CD14-positive monocyte (primary cell): ENCODE data around the gene STX8. TPM values are rescaled to one million over a fixed set of nuclear protein-coding genes. Genes with fewer than 3 reads are reported as not detected.

ENCODE experiments used
- DNase-seq, 3 donors: peaks; one replicate each; pipeline ENCODE4 v3.0.0-alpha.2; 2011 to 2022
- H2AFZ ChIP-seq: 2 replicates; pipeline ENCODE4 v1.6.0; 2012; ENCODE audit warnings: mild to moderate bottlenecking, low read depth, low read length, inconsistent platforms; ENCODE audit not compliant: insufficient read depth, poor library complexity, severe bottlenecking
- H3K27ac ChIP-seq, 2 donors: 1 replicate in 1 of 2; 2 replicates in 1 of 2; pipeline ENCODE4 v1.5.1; 2012 to 2013; ENCODE audit warnings: low read length in 2 of 2, control low read depth in 1 of 2, inconsistent platforms in 1 of 2, low read depth in 1 of 2, mild to moderate bottlenecking in 1 of 2
- H3K27me3 ChIP-seq, 2 donors: one replicate each; pipeline versions ENCODE4 v1.6.0 to v1.6.1; 2011 to 2013; ENCODE audit warnings: low read length in 2 of 2; ENCODE audit not compliant: control insufficient read depth in 2 of 2, insufficient read depth in 2 of 2
- H3K36me3 ChIP-seq, 2 donors: replicated peaks in 1 of 2; 1 replicate in 1 of 2; 2 replicates in 1 of 2; pipeline versions ENCODE4 v1.5.1 to v1.6.1; 2012 to 2013; ENCODE audit warnings: low read length in 2 of 2, control low read depth in 1 of 2, inconsistent platforms in 1 of 2, mild to moderate bottlenecking in 1 of 2; ENCODE audit not compliant: insufficient read depth in 2 of 2, control insufficient read depth in 1 of 2
- H3K4me1 ChIP-seq, 2 donors: 1 replicate in 1 of 2; 2 replicates in 1 of 2; pipeline versions ENCODE4 v1.5.1 to v1.6.1; 2012 to 2013; ENCODE audit warnings: low read length in 2 of 2, control low read depth in 1 of 2, inconsistent platforms in 1 of 2, mild to moderate bottlenecking in 1 of 2, moderate library complexity in 1 of 2; ENCODE audit not compliant: insufficient read depth in 2 of 2, control insufficient read depth in 1 of 2
- H3K4me2 ChIP-seq: replicated peaks from 2 replicates; pipeline ENCODE3; 2012; ENCODE audit warnings: low read length, moderate library complexity, mild to moderate bottlenecking; ENCODE audit not compliant: poor library complexity, severe bottlenecking; ENCODE audit errors: extremely low read depth
- H3K4me3 ChIP-seq, 3 experiments: fragments of 200-600 bp in 1 of 3; sonication (generic) in 1 of 3; replicated peaks in 1 of 3; 1 replicate in 2 of 3; 2 replicates in 1 of 3; pipeline ENCODE4 v1.5.1; 2011 to 2013; ENCODE audit warnings: low read length in 3 of 3, mild to moderate bottlenecking in 3 of 3, control low read depth in 2 of 3, low read depth in 2 of 3, inconsistent platforms in 1 of 3, moderate library complexity in 1 of 3
- H3K79me2 ChIP-seq: 2 replicates; pipeline ENCODE4 v1.6.0; 2012; ENCODE audit warnings: mild to moderate bottlenecking, control low read depth, inconsistent platforms, low read length, moderate library complexity; ENCODE audit not compliant: insufficient read depth
- H3K9ac ChIP-seq: 2 replicates; pipeline ENCODE4 v1.6.0; 2017; ENCODE audit warnings: low read length, mild to moderate bottlenecking; ENCODE audit not compliant: insufficient read depth, poor library complexity, severe bottlenecking
- H3K9me3 ChIP-seq, 2 donors: replicated peaks in 1 of 2; 1 replicate in 1 of 2; 2 replicates in 1 of 2; pipeline versions ENCODE4 v1.5.1 to v1.6.1; 2012 to 2013; ENCODE audit warnings: low read length in 2 of 2, control low read depth in 1 of 2; ENCODE audit not compliant: control insufficient read depth in 1 of 2, insufficient read depth in 1 of 2
- H4K20me1 ChIP-seq: 2 replicates; pipeline ENCODE4 v1.6.0; 2012; ENCODE audit warnings: mild to moderate bottlenecking, low read length, control low read depth, moderate library complexity; ENCODE audit not compliant: insufficient read depth
- H3K27ac Mint-ChIP-seq, 7 donors: one replicate each; pipeline ENCODE4 v1.8.0; 2020; ENCODE audit warnings: mild to moderate bottlenecking in 7 of 7, mixed read lengths in 7 of 7, moderate library complexity in 6 of 7, inconsistent platforms in 2 of 7
- H3K27me3 Mint-ChIP-seq, 3 donors: one replicate each; pipeline ENCODE4 v1.8.0; 2021 to 2022; ENCODE audit warnings: low read depth in 3 of 3, mild to moderate bottlenecking in 3 of 3, mixed read lengths in 3 of 3, moderate library complexity in 3 of 3, inconsistent platforms in 1 of 3
- H3K36me3 Mint-ChIP-seq, 2 donors: one replicate each; pipeline ENCODE4 v1.8.0; 2020; ENCODE audit warnings: mixed read lengths in 2 of 2, inconsistent platforms in 1 of 2, mild to moderate bottlenecking in 1 of 2
- H3K4me1 Mint-ChIP-seq: one replicate; pipeline ENCODE4 v1.8.0; 2020; ENCODE audit warnings: mild to moderate bottlenecking, mixed read lengths
- H3K4me3 Mint-ChIP-seq, 2 donors: one replicate each; pipeline ENCODE4 v1.8.0; 2020; ENCODE audit warnings: mild to moderate bottlenecking in 2 of 2, mixed read lengths in 2 of 2, moderate library complexity in 1 of 2
- H3K9me3 Mint-ChIP-seq, 7 donors: one replicate each; pipeline ENCODE4 v1.8.0; 2020 to 2022; ENCODE audit warnings: mixed read lengths in 7 of 7, mild to moderate bottlenecking in 6 of 7, moderate library complexity in 6 of 7, inconsistent platforms in 2 of 7
- WGBS: methylation state at CpG from one replicate; pipeline ENCODE4 v1.1.5; 2013; ENCODE audit warnings: missing lambda C conversion rate; ENCODE audit not compliant: insufficient coverage; 5-methylcytosine and 5-hydroxymethylcytosine counted together
- intact Hi-C, 2 donors: fragments of 100-400 bp; cut with micrococcal nuclease; formaldehyde crosslinking; loops; one replicate each; pipeline versions ENCODE4 v1.15.0 to v1.15.1; 2023
- polyA plus RNA-seq, 3 donors: library from polyadenylated mRNA; depleted of rRNA in 1 of 3; unstranded in 2 of 3; stranded (reverse) in 1 of 3; fragments of 300-500 nt in 2 of 3; fragments of >200 nt in 1 of 3; fragmentation: Illumina TruSeq in 2 of 3; gene quantifications; 1 replicate in 2 of 3; 2 replicates in 1 of 3; pipeline ENCODE4 v1.2.3, GENCODE V29; 2012 to 2021
- TF ChIP-seq, protein P1 (sequence below): fragments of 200-600 bp; IDR thresholded peaks from one replicate; pipeline ENCODE4 v1.8.0; 2022; ENCODE audit warnings: antibody characterized with exemption, mild to moderate bottlenecking

STX8 gene
- polyA plus RNA-seq, 3 donors = 44.4 to 170 (median 142) TPM

DNA sequence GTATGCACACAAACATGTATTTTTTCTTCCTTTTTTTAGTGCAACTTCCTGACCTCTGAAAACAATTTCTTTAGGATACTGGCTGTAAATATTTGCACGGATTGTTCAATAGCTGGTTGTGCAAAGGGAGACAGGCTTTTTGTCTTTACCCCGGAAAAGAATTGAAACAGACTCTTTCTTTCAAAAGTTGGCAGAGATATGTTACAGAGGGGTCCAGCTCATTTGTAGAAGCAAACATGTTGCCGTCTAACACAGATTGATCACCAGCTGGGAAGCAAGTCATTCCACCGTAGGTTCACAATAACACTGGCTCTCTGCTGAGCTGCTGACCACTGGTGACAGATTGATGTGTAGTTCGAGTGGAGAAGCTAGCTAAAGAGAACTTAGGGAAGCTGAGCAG is 130.9 kb downstream of the STX8 start:
- no peak for DNase-seq
- H2AFZ ChIP-seq = no peak overlapping the region
- H3K9me3 ChIP-seq = no peaks in the 10 kb centered on the region
- H3K4me2 ChIP-seq = no peak overlapping the region
- no peaks in the 10 kb centered on the region for H3K4me1 ChIP-seq
- peaks cover 8 to 12% of the 10 kb centered on the region in 2 donors for H3K36me3 Mint-ChIP-seq
- WGBS = 100% methylated on average over 4 of the region's 5 CpGs
- peak overlapping the region in 1 of 7 donors; percentile 54 for H3K27ac Mint-ChIP-seq
- intact Hi-C loops = no loop called here
- peaks cover 0 to 3% of the 10 kb centered on the region in 2 donors for H3K36me3 ChIP-seq
- no peak overlapping the region for H3K27ac ChIP-seq
- H3K9ac ChIP-seq = no peak overlapping the region
- H3K27me3 Mint-ChIP-seq = peaks cover 0 to 1% (median 0%) of the 10 kb centered on the region in 3 donors
- H3K4me1 Mint-ChIP-seq = peaks cover 4% of the 10 kb centered on the region
- no peaks in the 10 kb centered on the region for H4K20me1 ChIP-seq
- peaks cover 0 to 4% (median 1%) of the 10 kb centered on the region in 7 donors for H3K9me3 Mint-ChIP-seq
- no peak overlapping the region for H3K4me3 ChIP-seq
- H3K27me3 ChIP-seq = no peaks in the 10 kb centered on the region
- H3K4me3 Mint-ChIP-seq = no peak overlapping the region
- no peaks in the 10 kb centered on the region for H3K79me2 ChIP-seq
- TF ChIP-seq, protein P1, sequence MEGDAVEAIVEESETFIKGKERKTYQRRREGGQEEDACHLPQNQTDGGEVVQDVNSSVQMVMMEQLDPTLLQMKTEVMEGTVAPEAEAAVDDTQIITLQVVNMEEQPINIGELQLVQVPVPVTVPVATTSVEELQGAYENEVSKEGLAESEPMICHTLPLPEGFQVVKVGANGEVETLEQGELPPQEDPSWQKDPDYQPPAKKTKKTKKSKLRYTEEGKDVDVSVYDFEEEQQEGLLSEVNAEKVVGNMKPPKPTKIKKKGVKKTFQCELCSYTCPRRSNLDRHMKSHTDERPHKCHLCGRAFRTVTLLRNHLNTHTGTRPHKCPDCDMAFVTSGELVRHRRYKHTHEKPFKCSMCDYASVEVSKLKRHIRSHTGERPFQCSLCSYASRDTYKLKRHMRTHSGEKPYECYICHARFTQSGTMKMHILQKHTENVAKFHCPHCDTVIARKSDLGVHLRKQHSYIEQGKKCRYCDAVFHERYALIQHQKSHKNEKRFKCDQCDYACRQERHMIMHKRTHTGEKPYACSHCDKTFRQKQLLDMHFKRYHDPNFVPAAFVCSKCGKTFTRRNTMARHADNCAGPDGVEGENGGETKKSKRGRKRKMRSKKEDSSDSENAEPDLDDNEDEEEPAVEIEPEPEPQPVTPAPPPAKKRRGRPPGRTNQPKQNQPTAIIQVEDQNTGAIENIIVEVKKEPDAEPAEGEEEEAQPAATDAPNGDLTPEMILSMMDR = no peak

DNA sequence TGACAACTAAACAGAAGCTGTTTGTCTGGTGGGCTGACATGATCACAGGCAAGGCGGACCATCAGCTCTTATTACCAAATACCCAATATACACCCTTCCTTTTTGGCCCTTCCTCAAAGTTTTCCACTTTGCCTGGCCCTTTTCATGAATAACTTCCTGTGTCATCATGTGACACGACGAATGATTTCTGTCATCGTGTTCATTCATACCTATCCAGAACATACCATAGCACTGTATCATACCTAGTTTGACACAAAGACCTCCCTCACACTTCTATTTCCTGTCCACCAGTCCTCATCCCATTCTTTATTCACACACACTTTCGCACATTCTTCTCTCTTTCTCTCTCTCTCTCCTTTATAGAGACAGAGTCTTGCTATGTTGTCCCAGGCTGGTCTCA is 131.8 kb downstream of the STX8 start:
- intact Hi-C loops = no loop called here
- Histone ChIP-seq H3K27ac (no peak overlapping the region), H3K27me3 (no peaks in the 10 kb centered on the region), H3K4me3 (no peak overlapping the region), H3K9ac (no peak overlapping the region), H3K36me3 (peaks cover 0 to 3% of the 10 kb centered on the region in 2 donors), H3K4me2 (no peak overlapping the region), H3K4me1 (no peaks in the 10 kb centered on the region), H3K9me3 (no peaks in the 10 kb centered on the region), H4K20me1 (no peaks in the 10 kb centered on the region), H3K79me2 (no peaks in the 10 kb centered on the region), H2AFZ (no peak overlapping the region)
- Mint-ChIP-seq H3K4me1 (peaks cover 4% of the 10 kb centered on the region), H3K4me3 (no peak overlapping the region), H3K27me3 (peaks cover 0 to 1% (median 0%) of the 10 kb centered on the region in 3 donors), H3K27ac (no peak overlapping the region), H3K36me3 (peaks cover 8 to 12% of the 10 kb centered on the region in 2 donors), H3K9me3 (peaks cover 0 to 4% (median 0%) of the 10 kb centered on the region in 7 donors)
- TF ChIP-seq, protein P1 = no peak
- 68% methylated on average over 5 of the region's 5 CpGs for WGBS
- no peak for DNase-seq
